Liver (tissue), 3 donors: ENCODE measurements around the gene MPP1.

Experiments used
- CTCF ChIP-seq: fragments of 150-350 bp; IDR thresholded peaks from 2 replicates; pipeline ENCODE4 v1.5.1; 2017; ENCODE audit warnings: improper control_type of control experiment, low read depth, low read length; ENCODE audit not compliant: missing input control
- EGR1 ChIP-seq, 2 donors: IDR thresholded peaks; 2 replicates each; pipeline ENCODE4 v1.6.1; 2016 to 2018; ENCODE audit warnings: antibody characterized with exemption in 2 of 2, low read depth in 2 of 2
- FOXA1 ChIP-seq: IDR thresholded peaks from 2 replicates; pipeline ENCODE4 v1.6.1; 2016; ENCODE audit warnings: antibody characterized with exemption
- GABPA ChIP-seq, 2 donors: IDR thresholded peaks in 1 of 2; conservative IDR thresholded peaks in 1 of 2; 2 replicates each; pipeline ENCODE4 v1.6.1; 2016; ENCODE audit warnings: antibody characterized with exemption in 2 of 2, mild to moderate bottlenecking in 1 of 2, moderate library complexity in 1 of 2
- MAX ChIP-seq: IDR thresholded peaks from 2 replicates; pipeline ENCODE4 v1.6.1; 2016; ENCODE audit warnings: antibody characterized with exemption
- REST ChIP-seq: IDR thresholded peaks from 2 replicates; pipeline ENCODE4 v1.6.1; 2016; ENCODE audit warnings: antibody characterized with exemption, mild to moderate bottlenecking
- SP1 ChIP-seq: IDR thresholded peaks from 2 replicates; pipeline ENCODE4 v1.6.1; 2018; ENCODE audit warnings: antibody characterized with exemption, mild to moderate bottlenecking
- donor health status: healthy.
- donor health status: healthy.

GRCh38 chrX:154834562-154834961 is 29.3 kb upstream of the MPP1 start, which contains the start of gene SMIM9:
- no peak for TF ChIP-seq CTCF
- TF ChIP-seq MAX = no peak
- no peak for TF ChIP-seq FOXA1
- no peak for TF ChIP-seq REST
- TF ChIP-seq SP1 = no peak
- no peak for TF ChIP-seq GABPA (IDR thresholded peaks at IDR 0.05 in 1 of 2, conservative IDR thresholded peaks at IDR 0.05 in 1 of 2)
- TF ChIP-seq EGR1 (IDR thresholded peaks at IDR 0.05; ENCODE audit: low read depth in 2 of 2) = no peak
